PFSK-1 (cell line): ENCODE data around the gene KIF26A.

ENCODE experiments used
- FOXP2 ChIP-seq: optimal IDR thresholded peaks from 2 replicates; pipeline ENCODE3; 2011; ENCODE audit warnings: borderline replicate concordance, control low read depth, inconsistent platforms; ENCODE audit not compliant: insufficient read depth; ENCODE audit errors: extremely low read length, extremely low read depth
- POLR2AphosphoS5 ChIP-seq: IDR thresholded peaks from 2 replicates; pipeline ENCODE4 v1.6.1; 2012; ENCODE audit warnings: low read depth, mild to moderate bottlenecking, control low read depth, low read length, moderate library complexity
- SIN3A ChIP-seq: IDR thresholded peaks from 2 replicates; pipeline ENCODE4 v1.6.1; 2012; ENCODE audit warnings: mild to moderate bottlenecking, low read length, moderate library complexity, borderline replicate concordance; ENCODE audit not compliant: insufficient read depth
- TAF1 ChIP-seq: IDR thresholded peaks from 2 replicates; pipeline ENCODE4 v1.6.1; 2012; ENCODE audit warnings: low read length, control low read depth, borderline replicate concordance; ENCODE audit not compliant: insufficient read depth
- TF ChIP-seq, protein P1 (sequence below), 2 experiments: IDR thresholded peaks; 2 replicates each; pipeline versions ENCODE4 v1.6.1 to v1.8.0; 2011 to 2012; ENCODE audit warnings: low read depth in 2 of 2, low read length in 2 of 2, control low read depth in 1 of 2, inconsistent platforms in 1 of 2, mild to moderate bottlenecking in 1 of 2, moderate library complexity in 1 of 2; ENCODE audit not compliant: insufficient read depth in 1 of 2

The KIF26A gene

GRCh38 chr14:104195878-104196277, 57.5 kb downstream of the KIF26A start:
- TF ChIP-seq, protein P1, sequence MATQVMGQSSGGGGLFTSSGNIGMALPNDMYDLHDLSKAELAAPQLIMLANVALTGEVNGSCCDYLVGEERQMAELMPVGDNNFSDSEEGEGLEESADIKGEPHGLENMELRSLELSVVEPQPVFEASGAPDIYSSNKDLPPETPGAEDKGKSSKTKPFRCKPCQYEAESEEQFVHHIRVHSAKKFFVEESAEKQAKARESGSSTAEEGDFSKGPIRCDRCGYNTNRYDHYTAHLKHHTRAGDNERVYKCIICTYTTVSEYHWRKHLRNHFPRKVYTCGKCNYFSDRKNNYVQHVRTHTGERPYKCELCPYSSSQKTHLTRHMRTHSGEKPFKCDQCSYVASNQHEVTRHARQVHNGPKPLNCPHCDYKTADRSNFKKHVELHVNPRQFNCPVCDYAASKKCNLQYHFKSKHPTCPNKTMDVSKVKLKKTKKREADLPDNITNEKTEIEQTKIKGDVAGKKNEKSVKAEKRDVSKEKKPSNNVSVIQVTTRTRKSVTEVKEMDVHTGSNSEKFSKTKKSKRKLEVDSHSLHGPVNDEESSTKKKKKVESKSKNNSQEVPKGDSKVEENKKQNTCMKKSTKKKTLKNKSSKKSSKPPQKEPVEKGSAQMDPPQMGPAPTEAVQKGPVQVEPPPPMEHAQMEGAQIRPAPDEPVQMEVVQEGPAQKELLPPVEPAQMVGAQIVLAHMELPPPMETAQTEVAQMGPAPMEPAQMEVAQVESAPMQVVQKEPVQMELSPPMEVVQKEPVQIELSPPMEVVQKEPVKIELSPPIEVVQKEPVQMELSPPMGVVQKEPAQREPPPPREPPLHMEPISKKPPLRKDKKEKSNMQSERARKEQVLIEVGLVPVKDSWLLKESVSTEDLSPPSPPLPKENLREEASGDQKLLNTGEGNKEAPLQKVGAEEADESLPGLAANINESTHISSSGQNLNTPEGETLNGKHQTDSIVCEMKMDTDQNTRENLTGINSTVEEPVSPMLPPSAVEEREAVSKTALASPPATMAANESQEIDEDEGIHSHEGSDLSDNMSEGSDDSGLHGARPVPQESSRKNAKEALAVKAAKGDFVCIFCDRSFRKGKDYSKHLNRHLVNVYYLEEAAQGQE (IDR thresholded peaks at IDR 0.05; ENCODE audit: insufficient read depth in 1 of 2, low read depth in 2 of 2, low read length in 2 of 2): no peak
- TF ChIP-seq FOXP2 (no peak), TAF1 (no peak), SIN3A (no peak), POLR2AphosphoS5 (no peak)

DNA sequence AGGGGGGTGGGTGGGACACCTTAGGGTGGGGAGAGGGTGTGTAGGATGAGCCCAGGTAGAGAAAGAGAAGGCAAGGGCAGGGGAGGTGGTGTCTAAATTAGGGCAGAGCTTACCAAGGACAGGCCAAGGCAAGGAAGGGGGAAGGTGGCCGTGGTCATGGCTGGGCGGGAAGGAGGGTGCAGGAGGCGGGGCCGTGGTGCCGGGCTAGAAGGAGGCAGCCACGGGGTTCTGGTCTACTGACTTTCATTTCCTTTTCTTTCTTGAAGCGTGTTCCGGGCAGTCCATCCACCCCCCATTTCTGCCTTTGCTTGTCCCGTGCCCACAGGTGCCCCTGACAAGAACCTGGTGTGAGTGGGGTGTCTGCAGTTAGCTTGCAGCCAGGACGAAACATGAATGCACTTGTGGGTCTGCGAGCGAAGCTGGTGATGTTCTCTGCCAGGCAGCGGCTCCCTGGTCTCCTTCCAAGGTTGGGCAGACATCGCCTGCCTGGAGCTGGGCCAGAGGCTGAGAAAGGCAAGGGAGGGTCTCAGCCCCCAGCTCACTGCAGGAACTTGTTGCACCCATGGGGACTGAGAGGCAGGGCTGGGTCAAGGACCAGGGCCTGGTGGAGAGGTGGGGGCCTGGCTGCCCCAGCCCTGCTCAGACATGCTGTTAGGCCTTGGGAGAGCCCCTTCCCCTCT, 58.2 kb downstream of the KIF26A start:
- no peak for TF ChIP-seq TAF1
- no peak for TF ChIP-seq SIN3A

GRCh38 chr14:104197449-104198247, 59.3 kb downstream of the KIF26A start:
- no peak for TF ChIP-seq POLR2AphosphoS5
- TF ChIP-seq, protein P1 (IDR thresholded peaks at IDR 0.05; ENCODE audit: insufficient read depth in 1 of 2, low read depth in 2 of 2, low read length in 2 of 2): no peak
- TF ChIP-seq SIN3A: no peak
- TF ChIP-seq TAF1: no peak

DNA sequence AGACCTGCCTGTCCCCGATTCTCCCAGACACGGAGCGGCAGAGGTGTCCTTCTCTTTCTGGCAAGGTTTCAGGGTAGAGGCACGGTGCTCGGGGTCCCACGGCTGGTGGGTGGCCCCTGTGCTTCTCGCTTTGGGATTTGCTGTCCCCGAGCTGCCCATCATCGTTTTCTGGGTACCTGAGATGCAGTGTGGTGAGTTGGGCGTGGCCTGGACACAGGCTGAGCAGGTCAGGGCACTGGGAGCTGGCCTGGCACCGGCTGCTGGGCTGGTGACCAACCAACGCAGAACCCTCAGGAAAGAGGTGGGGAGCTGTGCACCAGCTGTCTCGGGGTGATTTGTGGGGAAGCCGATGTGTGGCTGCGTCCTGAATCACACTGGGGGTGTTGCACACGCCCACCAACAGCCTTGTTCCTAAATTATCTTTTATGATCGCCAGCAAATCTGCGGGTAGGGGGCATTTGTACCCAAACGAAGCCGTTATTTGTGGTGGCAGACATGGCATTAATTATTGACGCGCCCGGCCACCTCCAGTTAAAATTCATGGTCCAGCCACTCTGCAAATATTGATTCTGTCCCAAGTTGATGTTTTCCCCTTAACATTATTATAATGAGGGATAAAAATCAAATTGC, 61.0 kb downstream of the KIF26A start:
- TF ChIP-seq POLR2AphosphoS5: no peak
- no peak for TF ChIP-seq SIN3A
- no peak for TF ChIP-seq TAF1
- TF ChIP-seq, protein P1 (IDR thresholded peaks at IDR 0.05; ENCODE audit: insufficient read depth in 1 of 2, low read depth in 2 of 2, low read length in 2 of 2): no peak
- TF ChIP-seq FOXP2: no peak

GRCh38 chr14:104200106-104200505, 61.7 kb downstream of the KIF26A start:
- TF ChIP-seq SIN3A: no peak
- TF ChIP-seq POLR2AphosphoS5: no peak
- no peak for TF ChIP-seq TAF1
- no peak for TF ChIP-seq FOXP2
- TF ChIP-seq, protein P1 (IDR thresholded peaks at IDR 0.05; ENCODE audit: insufficient read depth in 1 of 2, low read depth in 2 of 2, low read length in 2 of 2): no peak
